ENCODE data around the gene FBXO4.

Gene FBXO4

GRCh38 chr5:41966401-41967105 lies 41.5 kb downstream of the FBXO4 start:
- H3K9me3 ChIP-seq (ENCODE audit: insufficient read depth, low read length): no peaks in the 10 kb centered on the region
- TF ChIP-seq YY1 (IDR thresholded peaks at IDR 0.05; ENCODE audit: insufficient read depth, insufficient read length) (no peak), ZNF274 (IDR thresholded peaks at IDR 0.05; ENCODE audit: low read depth, low read length) (no peak), SUZ12 (IDR thresholded peaks at IDR 0.05; ENCODE audit: extremely low read depth, insufficient read depth, insufficient read length) (no peak)
- H3K4me3 ChIP-seq (ENCODE audit: insufficient read length, low read depth): no peak overlapping the region
- no peak overlapping the region for H3K9ac ChIP-seq (ENCODE audit: insufficient read length, low read depth)
- H3K27me3 ChIP-seq (ENCODE audit: insufficient read depth, insufficient read length): no peaks in the 10 kb centered on the region
- no peaks in the 10 kb centered on the region for H3K36me3 ChIP-seq (ENCODE audit: insufficient read depth, insufficient read length, low read length)
- DNase-seq (ENCODE audit: low read depth, low spot score): no peak
- H3K4me1 ChIP-seq (ENCODE audit: insufficient read depth, insufficient read length): no peaks in the 10 kb centered on the region

GRCh38 chr5:41967401-41967800 lies 42.3 kb downstream of the FBXO4 start:
- H3K9ac ChIP-seq (ENCODE audit: insufficient read length, low read depth): no peak overlapping the region
- H3K27me3 ChIP-seq (ENCODE audit: insufficient read depth, insufficient read length): no peaks in the 10 kb centered on the region
- no peak for TF ChIP-seq YY1 (IDR thresholded peaks at IDR 0.05; ENCODE audit: insufficient read depth, insufficient read length)
- no peaks in the 10 kb centered on the region for H3K36me3 ChIP-seq (ENCODE audit: insufficient read depth, insufficient read length, low read length)
- DNase-seq (ENCODE audit: low read depth, low spot score): no peak
- H3K4me1 ChIP-seq (ENCODE audit: insufficient read depth, insufficient read length): no peaks in the 10 kb centered on the region
- no peaks in the 10 kb centered on the region for H3K9me3 ChIP-seq (ENCODE audit: insufficient read depth, low read length)
- H3K4me3 ChIP-seq (ENCODE audit: insufficient read length, low read depth): no peak overlapping the region

GRCh38 chr5:41968153-41968723 lies 43.2 kb downstream of the FBXO4 start:
- Histone ChIP-seq H3K9me3 (ENCODE audit: insufficient read depth, low read length) (no peaks in the 10 kb centered on the region), H3K4me1 (ENCODE audit: insufficient read depth, insufficient read length) (no peaks in the 10 kb centered on the region), H3K36me3 (ENCODE audit: insufficient read depth, insufficient read length, low read length) (no peaks in the 10 kb centered on the region), H3K4me3 (ENCODE audit: insufficient read length, low read depth) (no peak overlapping the region), H3K9ac (ENCODE audit: insufficient read length, low read depth) (no peak overlapping the region), H3K27me3 (ENCODE audit: insufficient read depth, insufficient read length) (no peaks in the 10 kb centered on the region)
- TF ChIP-seq ZNF274 (IDR thresholded peaks at IDR 0.05; ENCODE audit: low read depth, low read length) (no peak), YY1 (IDR thresholded peaks at IDR 0.05; ENCODE audit: insufficient read depth, insufficient read length) (no peak)
- DNase-seq (ENCODE audit: low read depth, low spot score): no peak

GRCh38 chr5:41973087-41973486 lies 48.0 kb downstream of the FBXO4 start:
- no peaks in the 10 kb centered on the region for H3K27me3 ChIP-seq (ENCODE audit: insufficient read depth, insufficient read length)
- no peaks in the 10 kb centered on the region for H3K4me1 ChIP-seq (ENCODE audit: insufficient read depth, insufficient read length)
- DNase-seq (ENCODE audit: low read depth, low spot score): no peak
- H3K9me3 ChIP-seq (ENCODE audit: insufficient read depth, low read length): no peaks in the 10 kb centered on the region
- H3K9ac ChIP-seq (ENCODE audit: insufficient read length, low read depth): no peak overlapping the region
- H3K4me3 ChIP-seq (ENCODE audit: insufficient read length, low read depth): no peak overlapping the region
- no peak for TF ChIP-seq YY1 (IDR thresholded peaks at IDR 0.05; ENCODE audit: insufficient read depth, insufficient read length)
- TF ChIP-seq ZNF274 (IDR thresholded peaks at IDR 0.05; ENCODE audit: low read depth, low read length): no peak
- no peak for TF ChIP-seq SUZ12 (IDR thresholded peaks at IDR 0.05; ENCODE audit: extremely low read depth, insufficient read depth, insufficient read length)
- no peaks in the 10 kb centered on the region for H3K36me3 ChIP-seq (ENCODE audit: insufficient read depth, insufficient read length, low read length)

- TF ChIP-seq SUZ12 (IDR thresholded peaks at IDR 0.05; ENCODE audit: extremely low read depth, insufficient read depth, insufficient read length) (no peak), ZNF274 (IDR thresholded peaks at IDR 0.05; ENCODE audit: low read depth, low read length) (no peak), YY1 (IDR thresholded peaks at IDR 0.05; ENCODE audit: insufficient read depth, insufficient read length) (no peak)
- Histone ChIP-seq H3K27me3 (ENCODE audit: insufficient read depth, insufficient read length) (no peaks in the 10 kb centered on the region), H3K4me1 (ENCODE audit: insufficient read depth, insufficient read length) (no peaks in the 10 kb centered on the region), H3K4me3 (ENCODE audit: insufficient read length, low read depth) (no peak overlapping the region), H3K36me3 (ENCODE audit: insufficient read depth, insufficient read length, low read length) (no peaks in the 10 kb centered on the region), H3K9ac (ENCODE audit: insufficient read length, low read depth) (no peak overlapping the region), H3K9me3 (ENCODE audit: insufficient read depth, low read length) (no peaks in the 10 kb centered on the region)
- no peak for DNase-seq (ENCODE audit: low read depth, low spot score)
Measured at GRCh38 chr5:41973887-41974286, 48.8 kb downstream of the FBXO4 start.

GRCh38 chr5:41978676-41979075 lies 53.6 kb downstream of the FBXO4 start:
- no peak overlapping the region for H3K9ac ChIP-seq (ENCODE audit: insufficient read length, low read depth)
- H3K27me3 ChIP-seq (ENCODE audit: insufficient read depth, insufficient read length): no peaks in the 10 kb centered on the region
- no peak overlapping the region for H3K4me3 ChIP-seq (ENCODE audit: insufficient read length, low read depth)
- no peak for DNase-seq (ENCODE audit: low read depth, low spot score)
- H3K4me1 ChIP-seq (ENCODE audit: insufficient read depth, insufficient read length): no peaks in the 10 kb centered on the region
- TF ChIP-seq YY1 (IDR thresholded peaks at IDR 0.05; ENCODE audit: insufficient read depth, insufficient read length) (no peak), SUZ12 (IDR thresholded peaks at IDR 0.05; ENCODE audit: extremely low read depth, insufficient read depth, insufficient read length) (no peak), ZNF274 (IDR thresholded peaks at IDR 0.05; ENCODE audit: low read depth, low read length) (no peak)
- no peaks in the 10 kb centered on the region for H3K36me3 ChIP-seq (ENCODE audit: insufficient read depth, insufficient read length, low read length)
- H3K9me3 ChIP-seq (ENCODE audit: insufficient read depth, low read length): no peaks in the 10 kb centered on the region

GRCh38 chr5:41980396-41980795 lies 55.3 kb downstream of the FBXO4 start:
- Histone ChIP-seq H3K9ac (ENCODE audit: insufficient read length, low read depth) (no peak overlapping the region), H3K4me3 (ENCODE audit: insufficient read length, low read depth) (no peak overlapping the region), H3K36me3 (ENCODE audit: insufficient read depth, insufficient read length, low read length) (no peaks in the 10 kb centered on the region), H3K9me3 (ENCODE audit: insufficient read depth, low read length) (no peaks in the 10 kb centered on the region), H3K4me1 (ENCODE audit: insufficient read depth, insufficient read length) (no peaks in the 10 kb centered on the region), H3K27me3 (ENCODE audit: insufficient read depth, insufficient read length) (no peaks in the 10 kb centered on the region)
- TF ChIP-seq ZNF274 (IDR thresholded peaks at IDR 0.05; ENCODE audit: low read depth, low read length) (no peak), SUZ12 (IDR thresholded peaks at IDR 0.05; ENCODE audit: extremely low read depth, insufficient read depth, insufficient read length) (no peak), YY1 (IDR thresholded peaks at IDR 0.05; ENCODE audit: insufficient read depth, insufficient read length) (no peak)
- no peak for DNase-seq (ENCODE audit: low read depth, low spot score)

Data from NT2/D1 (cell line).